Stomach smooth muscle (tissue), 2 donors: Measurements from ENCODE around the gene EFCAB12.
"Not testable (repeated sequence)": the region's sequence is repeated elsewhere in the genome, so short reads cannot be mapped to it uniquely, and the experiment has no call there.

Experiments
- H3K27ac ChIP-seq: one replicate; pipeline ENCODE4 v1.7.0; 2013; ENCODE audit warnings: mild to moderate bottlenecking, low read length, inconsistent platforms
- H3K27me3 ChIP-seq, 2 donors: one replicate each; pipeline ENCODE4 v1.7.0; 2013; ENCODE audit warnings: low read length in 2 of 2; ENCODE audit not compliant: insufficient read depth in 2 of 2, control insufficient read depth in 1 of 2
- H3K36me3 ChIP-seq, 2 donors: one replicate each; pipeline ENCODE4 v1.7.0; 2013; ENCODE audit warnings: low read length in 2 of 2; ENCODE audit not compliant: control insufficient read depth in 2 of 2, insufficient read depth in 2 of 2
- H3K4me1 ChIP-seq: one replicate; pipeline ENCODE4 v1.7.0; 2013; ENCODE audit warnings: low read length; ENCODE audit not compliant: control insufficient read depth, insufficient read depth
- H3K4me3 ChIP-seq, 2 donors: one replicate each; pipeline ENCODE4 v1.7.0; 2013; ENCODE audit warnings: low read length in 2 of 2
- H3K9ac ChIP-seq, 2 donors: one replicate each; pipeline ENCODE4 v1.7.0; 2013; ENCODE audit warnings: low read length in 2 of 2, mild to moderate bottlenecking in 1 of 2
- H3K9me3 ChIP-seq, 2 donors: one replicate each; pipeline ENCODE4 v1.7.0; 2013; ENCODE audit warnings: low read length in 2 of 2; ENCODE audit not compliant: control insufficient read depth in 2 of 2
- donor health status: healthy.
- donor health status: Pancreatic carcinoma.

Gene EFCAB12

DNA sequence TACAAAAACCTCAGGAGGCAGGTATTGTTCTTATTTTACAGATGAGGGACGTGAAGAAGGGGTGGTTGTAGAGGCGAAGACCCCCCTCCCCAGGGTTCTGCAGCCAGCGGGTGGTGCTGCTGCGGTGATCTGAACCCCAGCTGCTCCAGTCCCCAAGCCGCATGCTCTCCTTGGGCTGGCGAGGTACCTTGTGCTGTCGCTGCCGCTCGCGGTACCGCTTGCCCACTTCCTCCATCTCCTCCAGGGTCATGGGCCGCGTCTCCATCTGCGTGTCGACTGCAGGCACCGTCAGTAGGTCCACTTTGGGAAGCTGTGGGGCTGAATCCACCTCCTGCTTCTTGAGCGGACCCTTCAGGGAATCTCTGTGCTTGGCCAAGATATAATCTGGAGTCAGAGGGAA lies 17.5 kb downstream of the EFCAB12 start:
- no peaks in the 10 kb centered on the region for H3K9me3 ChIP-seq
- H3K27me3 ChIP-seq: peaks cover 0 to 2% of the 10 kb centered on the region in 2 donors
- H3K4me3 ChIP-seq: no peak overlapping the region
- no peaks in the 10 kb centered on the region for H3K36me3 ChIP-seq
- H3K9ac ChIP-seq: no peak overlapping the region
- H3K27ac ChIP-seq: no peak overlapping the region
- no peaks in the 10 kb centered on the region for H3K4me1 ChIP-seq

- no peaks in the 10 kb centered on the region for H3K9me3 ChIP-seq
- peaks cover 0 to 2% of the 10 kb centered on the region in 2 donors for H3K27me3 ChIP-seq
- H3K27ac ChIP-seq: no peak overlapping the region
- H3K9ac ChIP-seq: no peak overlapping the region
- H3K36me3 ChIP-seq: no peaks in the 10 kb centered on the region
- H3K4me1 ChIP-seq: no peaks in the 10 kb centered on the region
- H3K4me3 ChIP-seq: no peak overlapping the region
Observed at GRCh38 chr3:129409541-129409940, 18.9 kb downstream of the EFCAB12 start.

DNA sequence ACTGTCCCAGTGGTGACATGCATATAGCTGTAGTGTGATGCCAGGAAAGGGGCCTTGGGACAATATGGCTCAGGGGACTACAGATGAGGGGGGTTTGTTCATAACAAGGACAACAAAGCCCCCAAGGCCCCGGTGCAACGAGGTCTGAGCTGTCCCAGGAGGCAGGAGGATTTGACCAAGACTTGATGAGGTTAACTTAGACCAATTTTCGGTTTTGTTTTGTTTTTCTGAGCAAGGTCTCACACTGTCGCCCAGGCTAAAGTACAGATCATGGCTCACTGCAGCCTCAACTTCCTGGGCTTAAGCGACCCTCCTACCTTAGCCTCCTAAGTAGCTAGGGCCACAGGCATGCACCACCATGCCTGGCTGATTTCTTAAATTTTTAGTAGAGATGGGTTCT lies 23.8 kb downstream of the EFCAB12 start:
- Histone ChIP-seq H3K9ac (no peak overlapping the region), H3K4me1 (no peaks in the 10 kb centered on the region), H3K27me3 (no peaks in the 10 kb centered on the region), H3K4me3 (no peak overlapping the region), H3K27ac (no peak overlapping the region), H3K9me3 (no peaks in the 10 kb centered on the region), H3K36me3 (no peaks in the 10 kb centered on the region)

DNA sequence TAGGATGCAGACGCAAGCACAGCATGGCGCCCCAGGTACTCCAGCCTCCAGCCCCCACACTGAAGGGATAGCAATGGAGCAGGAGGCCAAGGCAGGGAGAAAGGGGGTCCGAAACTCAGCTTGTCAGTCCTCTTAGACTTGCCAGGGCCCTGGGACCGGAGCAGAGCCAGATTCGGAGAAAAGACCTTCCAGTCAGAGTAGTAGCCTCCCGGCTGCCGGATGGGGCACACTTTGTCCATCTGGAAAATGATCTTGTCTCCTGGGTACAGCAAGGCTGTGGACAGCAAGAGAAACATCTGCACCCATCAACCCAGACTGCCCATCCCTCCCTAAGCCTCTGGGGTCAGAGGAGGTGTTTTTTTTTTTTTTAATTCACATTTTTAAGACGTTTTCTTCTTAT lies 24.3 kb downstream of the EFCAB12 start:
- Histone ChIP-seq H3K36me3 (no peaks in the 10 kb centered on the region), H3K27ac (no peak overlapping the region), H3K9me3 (no peaks in the 10 kb centered on the region), H3K9ac (no peak overlapping the region), H3K4me1 (no peaks in the 10 kb centered on the region), H3K27me3 (no peaks in the 10 kb centered on the region), H3K4me3 (no peak overlapping the region)

DNA sequence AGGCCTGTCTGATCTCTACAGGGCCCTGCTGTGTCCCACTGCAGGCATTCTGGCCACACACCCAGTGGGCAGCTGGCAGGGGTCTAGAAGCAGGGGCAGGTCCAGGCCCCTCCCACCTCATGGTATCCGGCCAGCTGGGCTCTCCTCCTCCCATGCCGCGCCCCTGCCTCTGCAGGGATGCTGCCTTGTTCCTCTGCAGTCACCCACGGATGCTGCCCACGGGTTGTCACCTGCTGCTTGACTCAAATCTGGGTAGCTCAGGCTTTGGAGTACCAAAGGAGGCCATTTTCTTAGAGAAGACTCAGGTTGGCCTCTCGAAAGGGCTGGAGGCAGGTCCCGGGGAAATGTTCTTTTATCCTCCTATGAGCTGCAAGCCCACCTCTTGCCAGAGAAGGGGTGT lies 25.0 kb downstream of the EFCAB12 start:
- H3K4me1 ChIP-seq: peaks cover 4% of the 10 kb centered on the region
- H3K36me3 ChIP-seq: no peaks in the 10 kb centered on the region
- no peaks in the 10 kb centered on the region for H3K27me3 ChIP-seq
- no peak overlapping the region for H3K4me3 ChIP-seq
- no peaks in the 10 kb centered on the region for H3K9me3 ChIP-seq
- H3K9ac ChIP-seq: no peak overlapping the region
- no peak overlapping the region for H3K27ac ChIP-seq

DNA sequence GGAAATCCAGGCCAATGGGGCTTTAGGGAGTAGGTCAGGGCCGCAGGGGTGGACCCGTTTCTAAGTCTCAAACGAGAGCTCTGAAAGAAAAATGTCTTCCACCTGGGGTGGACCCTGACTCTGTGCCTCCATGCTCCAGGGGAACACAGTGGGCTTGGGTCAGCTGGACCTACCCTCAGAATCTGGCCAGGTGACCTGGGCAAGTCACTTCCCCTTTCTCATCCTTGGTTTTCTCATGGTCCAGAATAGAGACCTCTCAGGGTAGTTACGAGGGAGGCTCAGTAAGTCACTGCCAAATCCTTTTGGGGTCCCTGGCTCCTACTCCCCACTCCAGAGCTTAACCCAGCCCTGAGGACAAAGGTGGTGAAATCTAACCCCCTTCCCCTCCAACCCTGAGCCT lies 25.8 kb downstream of the EFCAB12 start:
- Histone ChIP-seq H3K4me1 (peaks cover 10% of the 10 kb centered on the region), H3K27me3 (no peaks in the 10 kb centered on the region), H3K9ac (no peak overlapping the region), H3K36me3 (no peaks in the 10 kb centered on the region), H3K27ac (no peak overlapping the region), H3K9me3 (no peaks in the 10 kb centered on the region), H3K4me3 (no peak overlapping the region)

DNA sequence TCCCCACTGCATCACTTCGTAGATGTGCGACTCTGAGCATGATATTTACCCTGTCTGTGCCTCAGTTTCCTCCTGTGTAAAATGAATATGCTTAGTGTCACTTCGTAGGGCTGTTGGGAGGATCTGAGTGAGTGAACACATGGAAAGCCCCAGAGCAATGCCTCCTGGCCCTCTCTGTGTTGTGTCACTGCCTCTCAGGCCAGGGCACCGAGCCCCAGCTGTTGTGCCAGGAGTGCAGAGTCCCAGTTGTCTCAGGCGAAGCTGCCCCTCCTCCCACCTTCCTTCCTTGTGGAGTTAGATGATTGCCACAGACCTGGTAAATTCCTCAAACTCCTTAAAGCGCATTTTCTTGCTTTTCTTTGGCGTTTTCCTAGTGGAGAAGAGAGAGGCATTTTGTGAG lies 26.2 kb downstream of the EFCAB12 start:
- no peak overlapping the region for H3K4me3 ChIP-seq
- H3K27me3 ChIP-seq: no peaks in the 10 kb centered on the region
- H3K9ac ChIP-seq: no peak overlapping the region
- H3K9me3 ChIP-seq: no peaks in the 10 kb centered on the region
- H3K36me3 ChIP-seq: peaks cover 0 to 2% of the 10 kb centered on the region in 2 donors
- H3K4me1 ChIP-seq: peaks cover 10% of the 10 kb centered on the region
- H3K27ac ChIP-seq: no peak overlapping the region

DNA sequence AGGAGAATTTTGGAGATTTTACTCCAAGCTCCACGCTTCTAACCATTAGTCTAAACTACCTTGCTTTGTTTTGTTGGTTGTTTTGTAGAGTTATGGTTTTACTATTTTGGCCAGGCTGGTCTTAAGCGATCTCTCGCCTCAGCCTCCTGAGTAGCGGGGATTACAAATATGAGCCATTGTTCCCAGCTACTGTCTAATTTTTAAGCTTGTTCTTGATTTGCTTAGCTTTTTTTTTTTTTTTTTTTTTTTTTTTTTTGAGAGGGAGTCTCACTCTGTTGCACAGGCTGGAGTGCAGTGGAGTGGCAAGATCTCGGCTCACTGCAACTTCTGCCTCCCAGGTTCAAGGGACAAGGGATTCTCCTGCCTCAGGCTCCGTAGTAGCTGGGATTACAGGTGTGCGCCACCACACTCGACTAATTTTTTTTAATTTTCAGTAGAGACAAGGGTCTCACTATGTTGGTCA lies 28.5 kb downstream of the EFCAB12 start:
- Histone ChIP-seq H3K9me3 (no peaks in the 10 kb centered on the region), H3K27me3 (no peaks in the 10 kb centered on the region), H3K9ac (peak overlapping the region; percentile 77 to 88), H3K4me3 (peak overlapping the region; percentile 89), H3K36me3 (peaks cover 0 to 6% of the 10 kb centered on the region in 2 donors), H3K4me1 (peaks cover 10% of the 10 kb centered on the region), H3K27ac (peak overlapping the region; percentile 77)

GRCh38 chr3:129399145-129399894 lies 29.1 kb downstream of the EFCAB12 start:
- no peaks in the 10 kb centered on the region for H3K27me3 ChIP-seq
- H3K36me3 ChIP-seq: peaks cover 0 to 6% of the 10 kb centered on the region in 2 donors
- H3K9ac ChIP-seq: peak overlapping the region; percentile 77 to 88
- no peaks in the 10 kb centered on the region for H3K9me3 ChIP-seq
- peak overlapping the region; percentile 77 for H3K27ac ChIP-seq
- peak overlapping the region; percentile 89 for H3K4me3 ChIP-seq
- H3K4me1 ChIP-seq: peaks cover 10% of the 10 kb centered on the region

DNA sequence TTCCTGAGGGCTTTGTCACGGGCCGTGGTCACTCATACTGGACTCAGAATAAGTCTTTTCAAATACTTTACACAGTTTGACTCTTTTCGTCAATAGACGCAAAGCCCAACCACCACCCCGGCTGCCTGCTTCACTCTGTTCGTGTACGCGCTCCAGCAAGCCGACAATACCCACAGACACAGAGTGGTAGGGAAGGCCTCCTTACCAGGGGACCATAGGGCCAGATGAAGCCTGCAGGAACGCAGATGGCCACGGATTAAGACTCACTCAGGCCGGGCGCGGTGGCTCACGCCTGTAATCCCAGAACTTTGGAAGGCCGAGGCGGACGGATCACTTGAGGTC lies 29.7 kb downstream of the EFCAB12 start:
- Histone ChIP-seq H3K36me3 (peaks cover 0 to 6% of the 10 kb centered on the region in 2 donors), H3K4me1 (peaks cover 10% of the 10 kb centered on the region), H3K4me3 (peak overlapping the region; percentile 89), H3K27me3 (no peaks in the 10 kb centered on the region), H3K9me3 (no peaks in the 10 kb centered on the region), H3K9ac (peak overlapping the region; percentile 77 to 88), H3K27ac (peak overlapping the region; percentile 77)

- Histone ChIP-seq H3K36me3 (peaks cover 7 to 23% of the 10 kb centered on the region in 2 donors), H3K4me1 (peaks cover 10% of the 10 kb centered on the region)
- H3K27me3 ChIP-seq, H3K9ac ChIP-seq, H3K4me3 ChIP-seq, H3K27ac ChIP-seq, H3K9me3 ChIP-seq: not testable (repeated sequence)
Observed at GRCh38 chr3:129393760-129394564, 34.5 kb downstream of the EFCAB12 start.
